ENCODE data around the gene FBXO2.

- TF ChIP-seq CTCF (IDR thresholded peaks at IDR 0.05) (no peak), POLR2A (IDR thresholded peaks at IDR 0.05) (no peak)
These were observed 47.3 kb upstream of the FBXO2 start for GRCh38 chr1:11701551-11701961.
